Measurements from ENCODE around the gene COQ9. TPM values are rescaled to one million over a fixed set of nuclear protein-coding genes. Genes with fewer than 3 reads are reported as not detected.

The COQ9 gene
- total RNA-seq, 2 donors from 2014 or later, result 31.4 to 35.2 TPM

DNA sequence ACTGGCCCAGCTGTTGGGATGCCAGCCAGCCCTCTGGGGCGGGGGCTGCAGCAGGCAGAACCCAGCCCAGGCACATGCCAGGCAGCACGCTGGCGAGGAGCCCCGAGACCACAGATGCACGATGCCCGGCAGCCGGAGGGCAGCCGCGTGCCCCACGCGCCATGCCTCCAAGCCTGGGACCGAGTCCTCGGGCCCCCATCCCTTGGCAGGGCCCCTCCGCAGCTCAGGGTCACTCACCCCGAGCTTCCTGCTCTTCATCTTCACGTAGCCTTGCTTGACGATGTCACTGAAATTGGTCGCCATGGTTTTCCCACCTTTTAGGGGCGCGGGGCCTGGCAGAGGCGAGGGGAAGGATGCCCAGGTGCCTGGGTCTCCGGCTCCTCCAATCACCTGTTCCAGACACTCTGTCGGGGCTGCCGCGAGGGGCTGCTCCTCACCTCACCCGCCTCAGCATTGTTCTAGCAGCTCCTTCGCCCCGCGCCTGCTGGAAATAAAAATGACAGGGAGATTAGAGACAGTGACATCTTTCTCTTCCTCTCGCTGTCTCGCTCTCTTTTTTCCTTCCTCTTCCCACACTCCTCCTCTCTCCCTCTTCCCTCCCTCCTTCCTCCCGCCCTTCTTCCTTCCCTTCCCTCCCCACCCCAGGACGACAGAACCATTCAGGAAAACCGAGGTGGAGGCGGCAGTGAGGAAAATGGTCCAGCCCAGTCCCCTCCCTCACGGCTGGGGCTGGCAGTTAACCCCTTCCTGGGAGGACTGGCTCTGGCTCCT lies 32.1 kb downstream of the COQ9 start:
- ATAC-seq (replicated peaks in 1 of 2) (no peak), DNase-seq (no peak)
- H3K9me3 Mint-ChIP-seq, result no peaks in the 10 kb centered on the region
- no peaks in the 10 kb centered on the region for H3K36me3 Mint-ChIP-seq (ENCODE audit: insufficient read depth in 2 of 2)
- H3K4me3 Mint-ChIP-seq, result no peak overlapping the region
- H3K27me3 Mint-ChIP-seq (ENCODE audit: low read depth), result no peaks in the 10 kb centered on the region
- H3K27ac Mint-ChIP-seq, result no peak overlapping the region
- peaks cover 23% of the 10 kb centered on the region for H3K4me1 Mint-ChIP-seq (ENCODE audit: low read depth)

DNA sequence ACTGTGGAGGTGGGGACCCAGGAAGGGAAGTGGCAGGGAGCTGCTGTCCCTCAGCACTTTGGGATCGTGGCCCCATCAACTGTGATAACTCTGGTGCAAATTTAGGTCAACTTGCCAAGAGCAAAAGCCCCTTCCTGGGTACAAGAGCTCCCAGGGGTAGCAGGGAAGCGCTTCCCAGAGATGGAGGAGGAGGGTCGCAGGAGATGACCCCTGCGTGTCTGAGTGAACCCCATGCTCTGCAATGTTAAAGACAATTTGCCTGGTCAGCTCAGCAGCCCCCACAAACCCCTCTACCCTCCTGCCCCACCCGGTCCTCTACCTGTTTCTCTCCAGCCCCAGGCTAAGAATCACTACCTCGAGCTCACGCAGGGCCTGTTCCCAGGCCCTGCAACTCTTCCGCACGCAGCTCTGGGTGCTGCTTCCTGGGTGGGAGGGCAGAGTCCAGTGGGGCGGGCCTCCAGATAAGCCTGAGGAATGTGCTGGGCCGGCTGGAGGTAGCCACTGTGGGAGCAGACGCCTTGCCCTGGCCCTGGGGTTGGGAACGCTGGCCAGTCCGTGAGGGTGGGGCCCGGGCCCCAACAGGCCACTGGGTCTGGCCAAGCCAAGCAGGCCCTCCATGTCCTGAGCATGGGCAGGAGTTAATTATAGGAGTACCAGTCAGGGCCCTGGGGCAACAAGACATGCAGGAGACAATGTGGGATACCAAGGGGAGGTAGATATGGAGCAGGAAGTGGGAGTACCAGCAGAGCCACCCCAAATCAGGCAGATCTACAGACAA lies 32.9 kb downstream of the COQ9 start:
- H3K4me1 Mint-ChIP-seq (ENCODE audit: low read depth), result peaks cover 23% of the 10 kb centered on the region
- DNase-seq, result no peak
- no peak overlapping the region for H3K4me3 Mint-ChIP-seq
- H3K36me3 Mint-ChIP-seq (ENCODE audit: insufficient read depth in 2 of 2), result no peaks in the 10 kb centered on the region
- no peak overlapping the region for H3K27ac Mint-ChIP-seq
- ATAC-seq (replicated peaks in 1 of 2), result no peak
- H3K9me3 Mint-ChIP-seq, result no peaks in the 10 kb centered on the region
- H3K27me3 Mint-ChIP-seq (ENCODE audit: low read depth), result no peaks in the 10 kb centered on the region

DNA sequence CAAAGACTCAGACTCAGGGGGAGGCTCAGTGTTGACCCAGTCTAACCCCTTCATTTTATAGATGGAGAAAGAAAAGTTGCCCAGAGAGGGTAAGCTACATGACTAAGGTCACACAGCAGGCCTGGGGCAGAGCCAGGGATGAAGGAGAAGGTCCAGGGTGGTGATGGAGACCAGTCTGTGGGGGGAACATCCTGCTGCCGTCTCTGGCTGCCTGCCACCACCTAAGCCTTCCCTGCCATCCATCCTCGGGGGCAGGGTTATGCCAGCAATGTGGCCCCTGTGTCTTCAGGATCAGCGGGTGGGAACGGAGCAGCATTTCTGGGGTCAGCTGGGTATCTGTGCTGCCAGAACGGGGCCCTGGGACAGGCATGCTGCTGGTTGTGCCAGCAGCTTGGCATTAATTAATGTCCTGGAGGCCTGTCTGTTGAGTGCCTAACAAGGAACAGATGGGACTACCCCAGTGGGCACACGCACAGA lies 33.5 kb downstream of the COQ9 start:
- Mint-ChIP-seq H3K27me3 (ENCODE audit: low read depth) (no peaks in the 10 kb centered on the region), H3K27ac (no peak overlapping the region), H3K4me3 (no peak overlapping the region), H3K9me3 (no peaks in the 10 kb centered on the region), H3K4me1 (ENCODE audit: low read depth) (peaks cover 24% of the 10 kb centered on the region), H3K36me3 (ENCODE audit: insufficient read depth in 2 of 2) (no peaks in the 10 kb centered on the region)
- DNase-seq (no peak), ATAC-seq (replicated peaks in 1 of 2) (no peak)

DNA sequence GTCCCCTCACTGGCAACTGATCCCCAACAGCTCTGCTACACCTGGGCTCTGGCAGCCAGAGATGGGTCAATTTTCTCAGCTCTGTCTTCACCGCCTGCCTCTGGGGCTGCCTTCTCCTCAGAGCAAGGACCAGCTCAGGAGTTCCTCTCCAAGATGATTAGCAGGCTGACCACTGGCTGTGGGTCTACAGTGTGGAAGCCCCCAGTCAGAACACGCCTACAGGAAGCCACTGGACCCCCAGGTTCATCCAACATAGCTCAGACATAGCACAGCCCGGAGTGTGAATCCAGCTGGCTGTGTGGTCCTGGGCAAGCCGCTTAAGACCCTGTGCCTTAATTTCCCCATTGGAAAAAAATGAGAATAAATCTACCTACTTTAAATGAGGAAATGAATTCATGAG lies 34.1 kb downstream of the COQ9 start:
- ATAC-seq (replicated peaks in 1 of 2) (no peak), DNase-seq (no peak)
- Mint-ChIP-seq H3K4me3 (no peak overlapping the region), H3K4me1 (ENCODE audit: low read depth) (peaks cover 21% of the 10 kb centered on the region), H3K27ac (no peak overlapping the region), H3K9me3 (no peaks in the 10 kb centered on the region), H3K27me3 (ENCODE audit: low read depth) (no peaks in the 10 kb centered on the region), H3K36me3 (ENCODE audit: insufficient read depth in 2 of 2) (no peaks in the 10 kb centered on the region)

DNA sequence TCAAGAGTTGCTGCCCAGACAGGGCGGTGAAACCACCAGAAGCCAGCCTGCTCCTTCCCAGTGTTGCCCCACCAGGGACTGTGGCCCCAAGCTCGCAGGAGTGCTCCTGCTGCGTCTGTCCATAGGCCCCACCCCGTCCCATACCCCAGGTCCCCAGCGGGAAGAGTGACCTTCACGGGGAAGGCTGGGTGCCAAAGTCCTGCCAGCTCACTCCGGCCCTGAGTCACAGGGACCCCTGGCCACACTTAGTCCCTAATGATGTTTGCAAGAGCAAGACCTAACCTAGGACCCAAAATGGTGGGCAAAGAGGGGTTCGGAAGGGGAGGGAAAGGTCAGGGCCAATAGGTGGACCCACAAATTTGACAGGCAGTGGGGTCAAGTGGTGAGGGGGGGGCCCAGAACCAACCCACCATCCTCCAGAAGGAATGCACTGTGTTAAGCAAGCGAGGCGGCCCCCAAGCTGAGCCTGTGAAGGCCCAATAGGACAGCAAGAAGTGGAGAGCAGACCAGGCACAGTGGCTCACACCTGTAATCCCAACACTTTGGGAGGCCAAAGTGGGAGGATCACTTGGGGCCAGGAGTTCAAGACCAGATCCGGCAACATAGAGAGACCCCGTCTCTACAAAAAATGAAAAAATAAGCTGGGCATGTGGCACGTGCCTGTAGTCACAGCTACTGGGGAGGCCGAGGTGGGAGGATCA lies 35.7 kb downstream of the COQ9 start:
- no peaks in the 10 kb centered on the region for H3K36me3 Mint-ChIP-seq (ENCODE audit: insufficient read depth in 2 of 2)
- H3K9me3 Mint-ChIP-seq, result no peaks in the 10 kb centered on the region
- H3K27me3 Mint-ChIP-seq (ENCODE audit: low read depth), result no peaks in the 10 kb centered on the region
- ATAC-seq (replicated peaks in 1 of 2), result no peak
- H3K4me1 Mint-ChIP-seq (ENCODE audit: low read depth), result peaks cover 28% of the 10 kb centered on the region
- no peak for DNase-seq
- H3K27ac Mint-ChIP-seq, result no peak overlapping the region
- no peak overlapping the region for H3K4me3 Mint-ChIP-seq

DNA sequence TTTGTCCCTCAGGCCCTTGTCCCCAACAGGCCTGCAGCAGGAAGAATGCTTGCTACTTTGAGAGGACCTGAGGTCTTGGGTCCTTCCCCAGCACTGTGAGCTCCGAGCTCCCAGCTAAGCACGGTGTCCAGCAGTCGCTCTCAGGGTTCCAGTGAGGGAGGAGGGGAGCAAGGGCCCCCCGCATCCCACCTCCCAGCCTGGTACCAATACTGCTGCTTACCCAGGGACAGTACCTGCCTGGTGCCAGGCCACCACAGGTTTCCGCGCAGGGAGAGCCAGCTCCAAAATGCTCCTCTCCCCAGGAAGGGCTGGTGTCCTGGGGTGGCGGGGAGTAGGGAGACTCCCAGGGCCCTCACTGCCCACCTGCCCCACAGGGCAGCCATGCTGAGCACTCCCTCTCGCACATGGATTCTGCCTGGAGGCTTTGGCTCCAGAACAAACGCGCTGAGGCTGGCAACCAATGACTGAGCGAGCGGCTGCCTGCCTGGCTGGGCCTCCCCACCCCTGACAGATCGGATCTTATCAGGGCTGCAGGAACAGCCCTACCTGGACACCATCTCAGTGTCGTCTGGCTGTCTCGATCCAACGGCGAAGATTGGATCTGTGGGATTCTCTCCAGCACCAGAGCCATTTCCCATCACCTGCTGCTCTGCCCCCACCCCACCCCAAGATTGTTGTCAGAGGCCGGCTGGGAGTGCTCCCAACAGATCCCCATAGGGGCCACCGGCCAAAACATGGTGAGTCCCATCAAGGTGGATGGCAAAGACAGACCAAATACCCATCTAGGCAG lies 36.6 kb downstream of the COQ9 start:
- no peak for ATAC-seq (replicated peaks in 1 of 2)
- no peaks in the 10 kb centered on the region for H3K36me3 Mint-ChIP-seq (ENCODE audit: insufficient read depth in 2 of 2)
- H3K27ac Mint-ChIP-seq, result no peak overlapping the region
- peaks cover 28% of the 10 kb centered on the region for H3K4me1 Mint-ChIP-seq (ENCODE audit: low read depth)
- H3K9me3 Mint-ChIP-seq, result no peaks in the 10 kb centered on the region
- H3K4me3 Mint-ChIP-seq, result no peak overlapping the region
- DNase-seq, result no peak
- H3K27me3 Mint-ChIP-seq (ENCODE audit: low read depth), result no peaks in the 10 kb centered on the region

- ATAC-seq (replicated peaks in 1 of 2), result no peak
Measured at GRCh38 chr16:57484515-57485005, 37.3 kb downstream of the COQ9 start.

DNA sequence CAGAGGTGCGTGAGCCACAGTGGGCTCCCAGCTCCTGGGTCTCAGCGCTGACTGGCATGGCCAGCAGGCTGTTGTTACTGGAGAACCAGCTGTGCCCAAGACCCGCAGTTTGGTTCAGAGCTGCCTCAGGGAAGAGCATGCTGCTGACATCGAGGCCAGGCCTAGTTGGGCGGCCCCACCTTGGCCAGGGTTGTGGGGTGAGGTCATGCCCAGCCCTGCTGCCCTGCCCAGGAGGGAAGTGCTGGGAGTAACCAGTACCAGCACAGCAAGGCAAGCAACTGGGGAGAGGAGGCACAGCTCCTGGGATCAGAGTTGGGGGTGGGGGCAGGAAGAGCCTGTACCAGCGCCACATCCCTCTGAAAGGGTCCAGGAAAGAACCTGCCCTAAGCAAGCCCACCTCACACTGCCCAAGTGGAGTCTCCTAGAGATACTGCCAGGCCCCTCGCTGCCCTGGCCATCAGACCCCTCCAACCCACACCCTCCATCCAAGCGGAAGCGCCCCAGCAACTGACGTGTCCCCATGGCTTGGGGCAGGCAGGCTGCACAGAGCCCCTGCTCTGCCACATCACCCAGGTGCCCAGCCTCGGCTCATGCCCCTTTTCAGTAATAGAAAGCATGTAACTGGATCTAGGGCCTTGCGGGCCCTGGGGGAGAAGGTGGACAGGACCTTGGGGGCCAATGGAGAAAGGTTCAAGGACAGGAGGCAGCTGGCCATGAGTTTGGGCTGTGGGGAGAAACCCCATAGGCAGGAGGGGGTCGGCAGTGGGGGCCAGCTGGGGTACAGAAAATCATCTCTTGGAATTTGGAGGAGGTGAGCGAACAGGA lies 38.0 kb downstream of the COQ9 start:
- no peaks in the 10 kb centered on the region for H3K36me3 Mint-ChIP-seq (ENCODE audit: insufficient read depth in 2 of 2)
- ATAC-seq (replicated peaks in 1 of 2) (no peak), DNase-seq (no peak)
- H3K4me1 Mint-ChIP-seq (ENCODE audit: low read depth), result peaks cover 28% of the 10 kb centered on the region
- no peaks in the 10 kb centered on the region for H3K27me3 Mint-ChIP-seq (ENCODE audit: low read depth)
- H3K9me3 Mint-ChIP-seq, result no peaks in the 10 kb centered on the region
- peak overlapping the region; percentile 5 for H3K27ac Mint-ChIP-seq
- H3K4me3 Mint-ChIP-seq, result peak overlapping the region; percentile 82 to 88

More at GRCh38 chr16:57484515-57485005, 37.3 kb downstream of the COQ9 start:
- Mint-ChIP-seq H3K36me3 (ENCODE audit: insufficient read depth in 2 of 2) (no peaks in the 10 kb centered on the region), H3K4me3 (peak overlapping the region in 1 of 2 donors; percentile 88), H3K27ac (no peak overlapping the region), H3K27me3 (ENCODE audit: low read depth) (no peaks in the 10 kb centered on the region), H3K4me1 (ENCODE audit: low read depth) (peaks cover 28% of the 10 kb centered on the region), H3K9me3 (no peaks in the 10 kb centered on the region)
- DNase-seq, result no peak

DNA sequence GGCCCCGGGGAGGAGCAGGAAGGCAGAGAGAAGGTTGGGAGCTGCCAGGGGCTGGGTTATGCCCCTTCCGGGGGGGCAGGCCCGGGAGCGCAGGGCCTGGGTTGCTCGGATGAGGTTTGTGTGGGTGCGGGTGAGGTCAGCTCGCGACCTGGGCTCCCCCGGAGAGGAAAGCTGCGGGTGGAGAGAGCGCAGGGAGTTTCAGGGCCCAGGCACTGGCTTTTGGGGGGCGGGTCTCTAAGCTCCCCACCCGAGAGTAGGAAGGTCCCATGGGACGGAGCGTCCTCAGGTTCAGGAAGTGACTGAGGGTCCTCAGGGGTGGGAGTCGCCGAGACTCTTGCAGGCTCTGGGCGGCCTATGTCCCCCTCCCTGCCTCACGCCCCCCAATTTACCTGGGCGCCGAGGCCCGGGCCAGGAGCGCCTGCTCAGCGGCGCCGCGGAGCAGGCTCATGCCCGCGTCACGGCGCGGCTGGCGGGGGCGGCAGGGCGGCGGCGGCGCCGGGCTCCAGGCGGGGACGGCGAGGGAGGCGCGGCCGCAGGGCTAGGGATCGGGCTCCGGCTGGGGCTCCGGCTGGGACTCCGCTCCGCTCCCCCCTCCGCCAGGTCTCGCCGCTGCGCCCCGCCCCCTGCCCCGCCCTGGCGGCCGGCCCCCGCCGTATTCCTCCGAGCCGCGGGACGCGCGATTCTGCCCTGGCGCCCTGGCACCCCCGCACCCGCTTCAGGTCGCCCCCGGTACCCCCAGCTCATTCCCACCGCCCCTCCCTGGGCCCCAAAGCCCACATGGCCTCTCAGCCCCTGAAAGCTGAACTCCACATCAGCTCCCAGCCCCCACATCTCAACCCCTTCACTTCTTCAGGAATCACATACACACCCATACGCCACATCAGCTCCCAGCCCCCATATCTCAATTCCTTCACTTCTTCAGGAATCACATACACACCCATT lies 38.9 kb downstream of the COQ9 start, which contains the start of gene DOK4:
Gene DOK4, minus strand, starts transcription at position 578 of the 942 bp plus-strand sequence. CDS start 6,986 bp downstream, outside the sequence.
- peaks cover 28% of the 10 kb centered on the region for H3K4me1 Mint-ChIP-seq (ENCODE audit: low read depth)
- DNase-seq (peak; percentile 87), ATAC-seq (replicated peaks in 1 of 2) (peak; percentile 94 to 96)
- no peaks in the 10 kb centered on the region for H3K9me3 Mint-ChIP-seq
- H3K36me3 Mint-ChIP-seq (ENCODE audit: insufficient read depth in 2 of 2), result no peaks in the 10 kb centered on the region
- H3K27me3 Mint-ChIP-seq (ENCODE audit: low read depth), result no peaks in the 10 kb centered on the region
- H3K27ac Mint-ChIP-seq, result peak within 1 kb of the TSS; percentile 49
- peak within 1 kb of the TSS; percentile 89 for H3K4me3 Mint-ChIP-seq

DNA sequence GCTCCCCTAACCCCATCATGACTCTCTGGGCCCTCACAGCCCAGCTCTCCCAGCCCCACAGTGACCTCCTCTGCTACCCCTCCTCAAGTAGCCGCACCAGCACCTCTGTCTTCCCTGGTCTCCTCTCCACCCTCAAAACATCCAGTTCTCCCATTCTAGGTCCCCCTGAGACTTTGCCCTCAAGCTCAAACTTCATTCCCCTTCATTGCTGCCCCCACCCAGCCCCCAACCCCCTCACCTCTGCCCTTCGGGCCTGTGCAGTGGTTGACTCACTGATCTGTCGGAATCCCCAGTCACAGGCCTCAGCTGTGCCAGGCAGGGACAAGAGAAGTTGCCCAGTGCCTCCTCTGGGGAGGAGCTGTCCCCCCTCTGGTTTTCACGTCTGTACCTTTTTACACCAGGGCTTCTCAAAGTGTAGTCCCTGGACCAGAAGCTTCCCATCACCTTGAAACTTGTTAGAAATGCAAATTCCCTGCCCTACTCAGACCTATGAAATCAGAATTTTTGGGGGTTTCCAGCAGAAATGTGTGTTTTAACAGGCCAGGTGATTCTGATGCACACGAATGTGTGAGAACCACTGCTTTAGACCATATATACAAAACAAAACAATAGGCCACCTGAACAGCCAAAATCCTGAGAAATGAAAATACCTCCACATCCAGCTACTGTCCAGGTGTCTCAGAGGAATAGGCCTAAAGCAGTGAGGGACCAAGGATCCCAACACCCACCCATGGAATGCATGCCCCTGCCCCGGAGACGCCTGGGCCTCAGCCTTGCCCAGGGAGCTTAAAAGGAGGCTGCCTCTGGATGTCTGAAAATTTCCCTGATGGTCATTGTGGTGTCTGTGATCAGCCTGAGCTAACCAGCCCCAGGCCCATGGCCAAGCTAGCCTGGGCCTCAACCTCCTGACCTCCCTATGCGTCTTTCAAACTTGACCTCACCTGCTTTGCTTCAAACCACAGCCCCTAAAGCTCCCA lies 39.9 kb downstream of the COQ9 start:
- Mint-ChIP-seq H3K4me1 (ENCODE audit: low read depth) (peaks cover 28% of the 10 kb centered on the region), H3K27ac (peak overlapping the region; percentile 49), H3K27me3 (ENCODE audit: low read depth) (no peaks in the 10 kb centered on the region), H3K9me3 (no peaks in the 10 kb centered on the region), H3K36me3 (ENCODE audit: insufficient read depth in 2 of 2) (no peaks in the 10 kb centered on the region), H3K4me3 (peak overlapping the region; percentile 89)
- DNase-seq, result peak in 1 of 2 donors; percentile 19
- peak; percentile 5 to 19 for ATAC-seq (replicated peaks in 1 of 2)

Measured in activated T-cell treated with anti-CD3 and anti-CD28 coated beads, Interleukin-2, amount 50 U/mL, for 72 hours (primary cell).